OCI-LY1 (cell line): ENCODE data around the gene ASB2.

ENCODE experiments used
- CTCF ChIP-seq: fragments of 200-600 bp; sonication (generic), shearing (Covaris generic); IDR thresholded peaks from 2 replicates; pipeline ENCODE4 v1.5.1; 2017; ENCODE audit warnings: mild to moderate bottlenecking, antibody characterized with exemption, low read length, moderate library complexity, mixed read lengths
- EZH2 ChIP-seq: fragments of 200-600 bp; sonication (generic), shearing (Covaris generic); IDR thresholded peaks from 2 replicates; pipeline ENCODE4 v1.8.0; 2017; ENCODE audit warnings: borderline replicate concordance, mixed run types, mild to moderate bottlenecking, antibody characterized with exemption, low read length, moderate library complexity, mixed read lengths

GRCh38 chr14:94014382-94014781, 38.0 kb upstream of the ASB2 start:
- no peak for TF ChIP-seq CTCF
- no peak for TF ChIP-seq EZH2
